ENCODE measurements around the gene NDFIP1.

Gene NDFIP1

DNA sequence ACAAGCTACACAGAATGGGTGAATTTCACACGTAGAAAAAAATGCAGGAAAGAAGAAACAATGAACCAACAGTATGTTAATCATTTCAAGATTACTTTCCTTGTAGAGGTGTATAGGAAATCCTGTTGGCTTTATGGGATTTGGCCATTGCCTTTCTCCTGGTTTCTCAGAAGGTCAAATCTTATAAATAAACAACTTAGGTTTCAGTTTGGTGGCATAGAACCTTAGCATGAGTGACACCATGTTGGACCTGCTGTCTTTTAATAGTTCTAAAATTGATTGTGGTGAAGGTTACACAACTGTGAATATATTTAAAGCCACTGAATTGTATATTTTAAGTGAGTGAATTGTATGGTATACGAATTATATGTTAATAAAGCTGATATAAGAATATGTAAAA, 16.7 kb upstream of the NDFIP1 start:
- TF ChIP-seq, protein P1, sequence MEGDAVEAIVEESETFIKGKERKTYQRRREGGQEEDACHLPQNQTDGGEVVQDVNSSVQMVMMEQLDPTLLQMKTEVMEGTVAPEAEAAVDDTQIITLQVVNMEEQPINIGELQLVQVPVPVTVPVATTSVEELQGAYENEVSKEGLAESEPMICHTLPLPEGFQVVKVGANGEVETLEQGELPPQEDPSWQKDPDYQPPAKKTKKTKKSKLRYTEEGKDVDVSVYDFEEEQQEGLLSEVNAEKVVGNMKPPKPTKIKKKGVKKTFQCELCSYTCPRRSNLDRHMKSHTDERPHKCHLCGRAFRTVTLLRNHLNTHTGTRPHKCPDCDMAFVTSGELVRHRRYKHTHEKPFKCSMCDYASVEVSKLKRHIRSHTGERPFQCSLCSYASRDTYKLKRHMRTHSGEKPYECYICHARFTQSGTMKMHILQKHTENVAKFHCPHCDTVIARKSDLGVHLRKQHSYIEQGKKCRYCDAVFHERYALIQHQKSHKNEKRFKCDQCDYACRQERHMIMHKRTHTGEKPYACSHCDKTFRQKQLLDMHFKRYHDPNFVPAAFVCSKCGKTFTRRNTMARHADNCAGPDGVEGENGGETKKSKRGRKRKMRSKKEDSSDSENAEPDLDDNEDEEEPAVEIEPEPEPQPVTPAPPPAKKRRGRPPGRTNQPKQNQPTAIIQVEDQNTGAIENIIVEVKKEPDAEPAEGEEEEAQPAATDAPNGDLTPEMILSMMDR (IDR thresholded peaks at IDR 0.05; ENCODE audit: low read depth, low read length, missing control alignments) = no peak
- DNase-seq (ENCODE audit: extremely low read depth, low read depth) = no peak

DNA sequence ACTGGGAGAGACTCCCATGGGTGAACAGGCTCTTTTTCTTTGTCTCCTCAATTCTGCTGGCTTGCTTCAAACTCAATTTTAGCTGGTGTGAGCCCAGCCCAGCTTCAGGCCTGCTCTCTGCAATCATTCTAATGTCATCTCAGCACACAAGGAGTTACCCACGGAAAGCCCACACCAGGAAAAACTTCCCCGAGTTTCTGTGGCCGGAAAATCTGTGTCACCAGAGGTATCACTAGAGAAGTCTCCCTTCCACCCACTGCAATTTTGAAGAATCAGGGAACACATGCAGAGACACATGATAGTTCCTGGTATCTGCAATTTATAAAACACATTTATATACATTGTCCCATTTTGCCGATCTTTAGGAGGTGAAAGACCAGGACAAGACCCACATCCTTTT, 13.5 kb upstream of the NDFIP1 start:
- TF ChIP-seq, protein P1 (IDR thresholded peaks at IDR 0.05; ENCODE audit: low read depth, low read length, missing control alignments) = no peak
- H3K4me3 ChIP-seq (replicated peaks; ENCODE audit: low read depth, low read length) = no peak overlapping the region
- no peak for DNase-seq (ENCODE audit: extremely low read depth, low read depth)

More for the DNA sequence above, 16.7 kb upstream of the NDFIP1 start:
- H3K4me3 ChIP-seq (replicated peaks; ENCODE audit: low read depth, low read length) = no peak overlapping the region

DNA sequence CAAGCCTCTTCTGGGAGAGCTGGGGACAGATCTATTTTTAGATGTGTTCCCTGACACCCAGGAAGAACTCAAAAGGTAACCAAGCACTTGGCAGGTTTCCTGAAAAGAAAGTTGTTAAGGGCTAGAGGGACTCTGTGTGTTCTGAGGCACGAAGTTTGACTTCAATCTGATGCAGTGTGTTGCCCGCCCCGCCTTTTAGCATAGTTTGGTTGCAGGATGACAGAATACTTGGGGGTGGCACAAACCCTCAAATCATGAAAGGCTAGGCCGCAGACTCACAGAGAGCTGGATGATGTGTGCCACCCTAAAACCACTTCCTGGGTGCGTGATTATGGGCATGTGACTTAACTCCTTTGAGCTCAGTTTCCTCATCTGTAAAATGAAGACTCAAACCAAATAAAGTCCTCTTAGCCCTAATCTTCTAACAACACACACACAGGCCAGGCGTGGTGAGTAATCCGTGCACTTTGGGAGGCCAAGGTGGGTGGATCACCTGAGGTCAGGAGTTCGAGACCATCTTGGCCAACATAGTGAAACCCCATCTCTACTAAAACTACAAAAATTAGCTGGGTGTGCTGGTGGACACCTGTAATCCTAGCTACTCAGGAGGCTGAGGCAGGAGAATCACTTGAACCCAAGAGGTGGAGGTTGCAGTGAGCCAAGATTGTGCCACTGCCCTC, 12.8 kb upstream of the NDFIP1 start:
- DNase-seq (ENCODE audit: extremely low read depth, low read depth) = no peak
- H3K4me3 ChIP-seq (replicated peaks; ENCODE audit: low read depth, low read length) = no peak overlapping the region
- TF ChIP-seq, protein P1 (IDR thresholded peaks at IDR 0.05; ENCODE audit: low read depth, low read length, missing control alignments) = no peak

DNA sequence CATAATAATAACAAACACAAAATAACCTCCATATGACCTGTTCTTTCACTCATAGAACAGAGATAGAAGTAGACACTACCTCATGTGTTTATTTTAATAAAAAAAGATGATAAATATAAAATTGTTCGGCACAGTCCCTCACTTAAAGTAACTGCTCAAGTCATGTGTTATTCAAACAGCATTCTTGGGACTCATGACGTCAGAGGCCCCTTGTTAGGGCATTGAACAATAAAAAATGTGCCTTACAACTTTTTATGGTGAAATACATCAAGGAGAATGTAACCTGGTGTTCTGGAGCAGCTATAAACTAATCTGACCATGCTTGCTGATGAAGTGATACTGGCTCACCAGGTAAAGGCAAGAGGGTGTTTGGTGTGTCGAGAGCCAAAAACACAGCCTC, 12.2 kb upstream of the NDFIP1 start:
- TF ChIP-seq, protein P1 (IDR thresholded peaks at IDR 0.05; ENCODE audit: low read depth, low read length, missing control alignments) = no peak
- H3K4me3 ChIP-seq (replicated peaks; ENCODE audit: low read depth, low read length) = no peak overlapping the region
- no peak for DNase-seq (ENCODE audit: extremely low read depth, low read depth)

DNA sequence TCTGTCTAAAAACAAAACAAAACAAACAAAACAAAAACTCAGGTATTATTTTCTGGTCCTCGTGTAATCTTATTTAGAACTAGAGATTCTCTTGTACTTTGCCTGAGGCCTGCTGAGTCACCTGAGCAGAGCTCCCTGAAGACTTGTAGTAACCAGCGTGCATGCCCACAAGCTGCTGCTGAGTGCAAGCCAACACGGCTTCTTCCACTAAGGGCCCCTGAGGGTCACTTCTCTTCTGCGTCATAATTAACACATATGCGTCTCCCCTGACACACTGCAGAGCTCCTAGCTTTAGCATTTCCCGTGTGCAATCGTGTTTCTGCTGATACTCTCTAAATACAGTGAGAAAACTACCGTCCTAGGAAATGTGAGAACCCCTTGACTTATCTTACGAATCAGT, 10.9 kb upstream of the NDFIP1 start:
- H3K4me3 ChIP-seq (replicated peaks; ENCODE audit: low read depth, low read length) = no peak overlapping the region
- DNase-seq (ENCODE audit: extremely low read depth, low read depth) = no peak
- TF ChIP-seq, protein P1 (IDR thresholded peaks at IDR 0.05; ENCODE audit: low read depth, low read length, missing control alignments) = no peak

DNA sequence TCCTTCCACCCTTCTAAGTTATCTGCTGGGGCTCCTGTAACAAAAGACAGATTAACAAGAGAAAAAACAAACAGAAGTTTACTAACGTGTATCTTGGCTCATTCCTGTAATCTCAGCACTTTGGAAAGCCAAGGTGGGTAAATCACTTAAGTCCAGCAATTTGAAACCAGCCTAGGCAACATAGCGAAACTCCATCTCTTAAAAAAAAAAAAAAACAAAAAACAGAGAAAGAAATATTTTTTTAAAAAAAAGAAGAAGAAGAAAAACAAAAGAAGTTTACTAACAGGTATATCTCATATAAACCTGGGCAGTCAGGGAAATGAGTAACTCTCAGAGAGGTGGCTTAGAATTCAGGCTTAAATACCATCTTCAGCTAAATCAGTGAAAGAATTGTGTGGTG, 10.3 kb upstream of the NDFIP1 start:
- DNase-seq (ENCODE audit: extremely low read depth, low read depth) = no peak
- TF ChIP-seq, protein P1 (IDR thresholded peaks at IDR 0.05; ENCODE audit: low read depth, low read length, missing control alignments) = no peak
- H3K4me3 ChIP-seq (replicated peaks; ENCODE audit: low read depth, low read length) = no peak overlapping the region

DNA sequence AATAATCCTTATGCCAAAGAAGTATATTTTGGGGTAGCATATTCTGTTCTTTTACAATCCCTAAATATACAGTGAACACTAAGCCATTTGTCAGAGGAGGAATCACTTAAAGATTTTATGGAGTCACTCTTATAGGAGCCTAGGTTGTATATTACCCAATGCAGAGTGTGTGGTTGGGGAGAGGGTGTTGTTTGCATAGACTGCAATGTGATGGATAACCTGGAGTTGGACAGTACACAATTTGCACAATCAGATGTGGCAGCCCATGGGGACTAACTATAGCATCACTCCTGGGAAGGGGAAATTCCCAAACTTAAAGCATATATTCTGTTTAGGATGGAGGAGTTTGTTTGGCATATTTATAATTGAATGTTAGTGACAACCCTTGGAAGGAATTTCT, 9.6 kb upstream of the NDFIP1 start:
- no peak for DNase-seq (ENCODE audit: extremely low read depth, low read depth)
- no peak overlapping the region for H3K4me3 ChIP-seq (replicated peaks; ENCODE audit: low read depth, low read length)
- TF ChIP-seq, protein P1 (IDR thresholded peaks at IDR 0.05; ENCODE audit: low read depth, low read length, missing control alignments) = no peak
